NCI-H2196 (cell line): ENCODE data around the gene ENTPD6.

ENCODE experiments used
- DNase-seq: peaks from one replicate; lab custom pipeline; 2025; ENCODE audit not compliant: unreplicated experiment; lab: John Stamatoyannopoulos, UW

The ENTPD6 gene

DNA sequence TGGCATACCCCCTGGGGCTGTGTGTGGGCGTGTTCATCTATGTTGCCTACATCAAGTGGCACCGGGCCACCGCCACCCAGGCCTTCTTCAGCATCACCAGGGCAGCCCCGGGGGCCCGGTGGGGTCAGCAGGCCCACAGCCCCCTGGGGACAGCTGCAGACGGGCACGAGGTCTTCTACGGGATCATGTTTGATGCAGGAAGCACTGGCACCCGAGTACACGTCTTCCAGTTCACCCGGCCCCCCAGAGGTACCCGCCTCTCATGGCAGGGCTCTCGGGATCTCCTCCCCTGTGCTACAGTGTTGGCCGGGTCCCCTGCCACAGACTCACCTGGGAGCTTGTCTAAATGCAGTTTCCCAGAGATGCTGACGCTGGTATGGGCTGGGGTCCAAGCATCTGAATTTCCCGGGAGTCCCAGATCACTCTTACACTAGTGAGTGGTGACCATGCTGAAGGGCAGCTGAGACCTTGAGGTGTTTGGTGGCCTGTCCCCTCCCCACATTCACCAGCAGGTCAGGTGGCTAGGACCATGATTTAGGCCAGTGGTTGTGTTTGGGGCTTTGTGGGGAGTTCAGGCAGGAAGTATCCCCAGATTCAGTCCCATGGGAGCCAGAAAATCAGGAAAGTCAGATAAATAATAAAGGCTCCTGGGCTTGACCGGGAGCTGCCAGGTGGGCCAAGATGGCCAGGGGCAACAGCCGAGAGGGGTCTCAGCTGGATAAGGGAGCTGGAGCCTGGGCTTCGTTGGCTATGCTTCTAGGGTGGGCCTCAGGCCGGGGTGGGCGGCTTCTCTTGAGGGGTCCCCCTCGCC is 11.8 kb downstream of the ENTPD6 start:
- no peak for DNase-seq

DNA sequence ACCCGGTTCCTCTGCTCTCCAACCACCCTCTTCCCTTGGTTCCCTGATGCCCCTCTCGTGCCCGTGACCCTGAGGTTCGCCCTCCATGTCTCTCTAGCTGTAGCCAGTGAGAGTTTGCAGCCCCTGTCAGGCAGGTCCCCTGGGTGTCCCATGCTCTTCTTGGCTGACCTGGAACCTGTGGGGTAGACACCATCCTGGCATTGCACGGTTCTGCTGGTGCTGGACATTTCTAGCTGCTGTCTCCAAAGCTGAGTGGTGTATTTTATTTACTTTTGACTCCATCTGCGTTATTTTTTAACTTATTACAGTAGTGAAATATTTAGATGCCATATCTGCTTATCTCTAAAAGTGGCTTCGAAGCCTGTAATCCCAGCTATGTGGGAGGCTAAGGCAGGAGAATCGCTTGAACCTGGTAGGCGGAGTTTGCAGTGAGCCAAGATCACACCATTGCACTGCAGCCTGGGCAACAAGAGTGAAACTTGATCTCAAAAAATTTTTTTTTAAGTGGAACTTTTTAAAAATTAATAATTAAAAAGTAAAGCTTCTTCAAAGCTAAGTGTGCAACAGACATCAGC is 12.5 kb downstream of the ENTPD6 start:
- no peak for DNase-seq

DNA sequence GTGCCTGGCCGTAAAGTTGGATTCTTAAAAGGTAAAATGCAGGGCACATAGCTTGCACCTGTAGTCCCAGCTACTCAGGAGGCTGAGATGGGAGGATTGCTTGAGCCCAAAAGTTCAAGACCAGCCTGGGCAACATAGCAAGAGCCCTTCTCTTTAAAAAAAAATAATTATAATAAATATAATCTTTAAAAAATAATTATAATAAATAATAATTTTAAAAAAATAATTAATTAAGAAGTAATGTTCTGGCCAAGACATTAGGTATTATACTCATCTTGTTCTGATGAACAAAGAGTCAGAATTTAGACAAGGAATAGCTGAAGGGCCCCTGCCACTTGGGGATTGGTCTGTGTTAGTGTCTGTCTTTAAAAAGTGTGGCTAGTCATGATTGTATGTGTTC is 13.9 kb downstream of the ENTPD6 start:
- no peak for DNase-seq

GRCh38 chr20:25209911-25210310 is 14.4 kb downstream of the ENTPD6 start:
- DNase-seq, result no peak

DNA sequence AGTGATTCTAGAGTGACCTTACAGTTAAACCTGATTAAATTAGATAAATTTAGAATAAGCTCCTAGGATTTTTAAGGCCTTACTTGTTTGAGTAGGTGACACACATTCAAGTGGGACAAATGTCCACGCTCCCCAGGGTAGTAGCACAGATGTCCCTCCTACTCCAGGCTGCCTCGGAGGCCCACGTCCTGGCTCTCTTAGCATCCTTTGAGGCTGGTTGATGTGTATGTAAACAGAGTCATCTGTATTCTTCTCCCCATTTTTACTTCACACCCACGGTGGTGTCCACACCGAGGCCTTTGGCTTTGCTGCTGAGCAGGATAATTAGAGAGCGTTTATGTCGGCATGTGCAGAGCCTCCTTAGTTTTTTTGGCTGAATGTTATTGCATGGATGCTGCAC is 15.8 kb downstream of the ENTPD6 start:
- no peak for DNase-seq

DNA sequence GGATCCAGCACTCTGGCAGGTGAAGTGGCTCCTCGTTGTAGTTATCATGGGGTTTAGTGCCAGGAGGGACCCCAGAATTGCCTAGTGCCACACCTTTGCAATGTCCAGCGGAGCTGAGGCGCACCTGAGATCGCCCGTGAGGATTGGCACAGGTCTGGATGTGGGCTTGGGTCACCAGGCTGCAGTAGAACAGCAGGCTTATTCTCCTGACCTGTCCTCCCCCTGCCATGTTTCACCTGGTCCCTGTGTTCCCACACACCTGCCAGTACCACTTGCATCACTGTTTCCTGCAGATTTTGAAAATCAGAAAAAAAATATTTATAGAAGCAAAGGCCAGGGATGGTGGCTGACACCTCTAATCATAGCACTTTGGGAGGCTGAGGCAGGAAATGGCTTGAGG is 16.7 kb downstream of the ENTPD6 start:
- DNase-seq, result no peak

DNA sequence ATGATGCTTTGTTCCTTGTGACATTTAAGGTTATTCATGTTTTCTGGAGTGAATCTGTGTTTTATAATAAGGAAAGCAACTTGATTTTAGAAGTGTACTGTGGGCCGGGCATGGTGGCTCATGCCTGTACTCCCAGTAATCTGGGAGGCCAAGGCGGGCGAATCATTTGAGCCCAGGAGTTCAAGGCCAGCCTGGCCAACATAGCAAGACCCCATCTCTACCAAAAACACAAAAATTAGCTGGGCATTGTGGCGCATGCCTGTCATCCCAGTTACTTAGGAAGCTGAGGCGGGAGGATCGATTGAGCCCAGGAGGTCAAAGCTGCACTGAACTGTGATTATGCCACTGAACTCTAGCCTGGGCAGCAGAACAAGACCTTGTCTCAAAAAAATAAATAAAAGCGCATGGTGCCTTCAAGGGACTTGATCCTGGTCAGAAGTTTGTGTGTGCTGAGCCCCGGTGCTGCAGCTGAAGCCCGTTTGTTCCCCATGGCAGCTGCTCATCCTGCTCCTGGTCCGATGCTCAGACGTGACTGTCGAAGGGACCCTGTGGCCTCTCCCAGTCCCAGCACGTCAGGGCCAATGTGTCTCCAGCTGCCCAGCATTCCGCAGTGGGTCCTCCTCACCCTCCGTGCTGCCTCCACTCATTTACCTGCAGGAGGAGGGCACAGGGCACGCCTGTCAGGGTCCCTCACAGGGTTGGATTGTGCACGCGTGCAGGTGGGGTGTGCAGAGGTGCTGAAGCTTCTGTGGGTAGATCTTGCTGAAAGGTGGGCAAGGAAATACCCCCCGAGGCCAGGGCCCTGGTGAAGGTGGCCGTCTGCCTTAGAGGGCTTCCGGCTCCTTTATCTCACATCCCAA is 18.3 kb downstream of the ENTPD6 start:
- DNase-seq, result no peak

- DNase-seq, result no peak
Observed at GRCh38 chr20:25214426-25214790, 18.9 kb downstream of the ENTPD6 start.

DNA sequence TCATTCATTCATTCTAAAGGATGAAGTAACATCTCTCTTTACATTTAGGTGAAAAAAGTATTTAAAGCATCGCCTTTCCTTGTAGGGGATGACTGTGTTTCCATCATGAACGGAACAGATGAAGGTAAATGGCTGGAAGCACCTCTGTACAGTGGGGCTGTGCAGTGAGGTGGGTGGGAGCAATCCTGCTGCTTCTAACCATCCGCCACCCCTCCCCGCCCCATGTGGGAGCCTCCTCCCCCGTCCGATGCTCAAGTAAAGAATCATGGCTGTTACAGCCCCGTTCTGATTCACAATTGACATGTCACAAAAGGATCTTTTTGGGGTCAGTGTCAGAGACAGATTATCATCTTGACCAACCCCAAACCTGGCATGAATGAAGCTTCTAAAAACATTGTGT is 19.3 kb downstream of the ENTPD6 start:
- no peak for DNase-seq

DNA sequence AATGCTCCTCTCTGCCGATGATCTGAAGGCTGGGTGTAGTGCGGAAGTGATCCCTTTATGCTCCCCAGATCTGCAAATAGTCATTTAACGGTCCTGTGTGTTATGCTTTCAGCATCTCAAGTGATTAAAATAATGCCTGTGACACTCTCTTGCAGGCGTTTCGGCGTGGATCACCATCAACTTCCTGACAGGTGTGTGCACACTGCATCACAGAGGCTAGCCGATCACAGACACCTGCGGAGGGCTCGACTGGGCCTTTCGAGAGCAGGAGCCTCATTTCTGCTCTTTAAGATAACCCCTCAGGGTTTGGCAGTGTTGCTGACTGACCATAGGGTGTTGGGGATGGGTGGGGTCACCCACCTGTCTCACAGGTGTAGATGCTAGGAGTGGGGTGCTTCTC is 20.0 kb downstream of the ENTPD6 start:
- no peak for DNase-seq

DNA sequence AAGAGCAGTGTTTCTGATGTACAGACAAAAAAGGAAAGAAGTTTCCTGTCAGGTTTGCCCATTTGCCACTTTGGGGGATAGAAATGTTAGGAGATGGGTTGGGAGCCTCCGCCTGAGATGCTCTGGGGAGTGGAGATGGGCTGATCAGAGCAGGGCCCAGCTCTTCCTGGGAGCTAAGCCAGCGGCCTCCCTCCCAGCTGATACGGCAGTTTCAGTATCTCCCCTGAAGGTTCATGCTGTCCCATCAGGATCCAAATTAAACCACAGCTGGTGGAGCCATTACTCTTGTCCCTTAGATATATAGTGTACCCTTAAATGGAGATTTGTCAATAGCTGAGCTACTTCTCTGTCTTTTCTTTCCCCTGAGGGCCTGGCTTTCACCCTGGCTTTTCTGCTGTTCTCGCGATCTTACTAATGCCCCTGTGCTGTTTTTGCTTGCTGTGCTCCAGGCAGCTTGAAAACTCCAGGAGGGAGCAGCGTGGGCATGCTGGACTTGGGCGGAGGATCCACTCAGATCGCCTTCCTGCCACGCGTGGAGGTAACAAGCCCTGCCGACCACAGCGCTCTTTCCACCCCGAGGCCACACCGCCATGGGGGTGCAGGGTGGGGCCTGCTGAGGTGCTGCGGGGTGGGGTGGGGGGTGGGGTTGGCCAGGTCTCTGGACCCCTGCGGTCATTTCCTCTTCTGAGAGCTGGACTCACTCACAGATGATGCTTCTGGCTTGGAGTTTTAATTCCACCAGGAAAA is 20.9 kb downstream of the ENTPD6 start:
- no peak for DNase-seq

DNA sequence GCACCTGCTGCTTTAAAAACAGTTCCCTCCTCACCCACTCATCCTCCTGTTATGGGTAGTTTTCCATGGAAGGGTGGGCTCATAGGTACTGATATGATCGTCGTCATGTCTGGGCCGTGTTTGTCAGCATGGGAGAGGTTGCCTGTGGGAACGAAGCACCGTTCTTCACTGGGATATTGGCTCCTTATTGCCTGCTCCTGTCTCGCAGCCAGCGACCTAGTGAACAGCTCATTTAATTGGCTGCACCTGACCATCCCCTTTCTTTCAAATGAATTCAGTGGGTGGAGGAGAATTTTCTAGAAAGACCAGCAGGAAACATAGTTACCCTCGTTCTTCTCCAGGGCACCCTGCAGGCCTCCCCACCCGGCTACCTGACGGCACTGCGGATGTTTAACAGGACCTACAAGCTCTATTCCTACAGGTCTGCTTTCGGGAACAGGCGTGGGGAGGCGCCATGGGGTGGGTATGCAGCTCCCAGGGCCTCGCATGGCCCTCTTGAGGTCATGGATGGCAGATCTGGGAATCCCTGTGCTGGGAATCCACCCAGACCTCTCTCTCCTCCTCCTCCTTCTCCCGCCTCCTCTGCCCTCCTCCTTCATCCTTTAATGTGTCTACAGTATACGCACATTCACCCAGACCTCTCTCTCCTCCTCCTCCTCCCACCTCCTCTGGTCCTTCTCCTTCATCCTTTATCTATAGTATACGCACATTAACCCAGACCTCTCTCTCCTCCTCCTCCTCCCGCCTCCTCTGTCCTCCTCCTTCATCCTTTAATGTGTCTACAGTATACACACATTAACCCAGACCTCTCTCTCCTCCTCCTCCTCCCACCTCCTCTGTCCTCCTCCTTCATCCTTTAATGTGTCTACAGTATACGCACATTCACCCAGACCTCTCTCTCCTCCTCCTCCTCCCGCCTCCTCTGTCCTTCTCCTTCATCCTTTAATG is 21.9 kb downstream of the ENTPD6 start:
- no peak for DNase-seq

DNA sequence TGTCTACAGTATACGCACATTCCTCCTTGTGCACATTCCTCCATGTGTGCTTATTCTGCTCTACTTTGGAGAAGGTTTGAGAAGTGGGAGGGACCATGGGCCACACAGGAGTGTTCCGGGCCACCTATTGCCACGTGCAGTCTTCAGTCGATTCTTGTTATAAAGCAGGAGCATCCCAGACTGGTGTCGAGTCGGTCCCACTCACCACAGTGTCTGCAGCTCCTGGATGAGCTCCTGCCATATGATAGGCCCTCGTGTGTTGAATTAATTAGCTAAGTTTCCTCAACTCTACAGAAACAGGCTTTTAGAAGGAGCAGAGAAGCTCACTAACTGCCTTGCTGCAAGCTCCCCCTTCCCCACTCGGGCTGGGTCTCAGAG is 22.6 kb downstream of the ENTPD6 start:
- DNase-seq, result no peak

DNA sequence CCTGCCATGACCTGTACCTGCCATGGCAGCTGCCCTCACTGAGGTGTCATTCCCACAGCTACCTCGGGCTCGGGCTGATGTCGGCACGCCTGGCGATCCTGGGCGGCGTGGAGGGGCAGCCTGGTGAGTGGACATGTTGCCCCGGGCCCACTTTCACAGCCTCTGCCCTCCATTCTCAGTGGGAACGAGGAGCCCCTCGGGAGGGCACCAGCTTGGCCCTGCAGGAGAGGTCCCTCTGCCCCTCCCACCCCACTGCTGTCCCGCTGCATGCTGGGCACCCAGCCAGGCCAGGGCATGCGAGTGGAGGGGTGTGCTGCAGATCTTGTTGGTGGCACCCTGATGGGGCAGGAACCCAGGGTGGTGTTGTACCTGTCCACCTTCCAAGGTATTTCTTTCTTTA is 23.0 kb downstream of the ENTPD6 start:
- DNase-seq, result no peak

DNA sequence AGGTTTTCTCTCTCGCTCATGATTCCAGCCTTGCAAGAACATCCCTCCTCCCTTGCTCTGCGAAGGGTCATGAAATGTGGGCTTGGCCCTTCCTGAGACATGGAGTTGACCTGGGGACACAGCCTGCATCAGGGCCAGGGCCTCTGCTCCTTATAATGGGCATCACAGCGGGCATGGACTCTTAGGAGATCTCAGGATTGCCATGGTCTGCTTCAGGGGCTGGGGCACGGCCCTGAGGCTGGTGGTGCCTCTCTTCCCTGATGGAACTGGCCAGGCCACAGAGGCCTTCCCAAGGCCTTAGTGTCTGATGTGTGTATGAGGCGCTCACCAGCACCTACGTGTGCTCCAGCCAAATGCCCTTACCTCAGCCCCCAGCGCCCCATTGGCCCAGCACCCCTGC is 23.9 kb downstream of the ENTPD6 start:
- no peak for DNase-seq

DNA sequence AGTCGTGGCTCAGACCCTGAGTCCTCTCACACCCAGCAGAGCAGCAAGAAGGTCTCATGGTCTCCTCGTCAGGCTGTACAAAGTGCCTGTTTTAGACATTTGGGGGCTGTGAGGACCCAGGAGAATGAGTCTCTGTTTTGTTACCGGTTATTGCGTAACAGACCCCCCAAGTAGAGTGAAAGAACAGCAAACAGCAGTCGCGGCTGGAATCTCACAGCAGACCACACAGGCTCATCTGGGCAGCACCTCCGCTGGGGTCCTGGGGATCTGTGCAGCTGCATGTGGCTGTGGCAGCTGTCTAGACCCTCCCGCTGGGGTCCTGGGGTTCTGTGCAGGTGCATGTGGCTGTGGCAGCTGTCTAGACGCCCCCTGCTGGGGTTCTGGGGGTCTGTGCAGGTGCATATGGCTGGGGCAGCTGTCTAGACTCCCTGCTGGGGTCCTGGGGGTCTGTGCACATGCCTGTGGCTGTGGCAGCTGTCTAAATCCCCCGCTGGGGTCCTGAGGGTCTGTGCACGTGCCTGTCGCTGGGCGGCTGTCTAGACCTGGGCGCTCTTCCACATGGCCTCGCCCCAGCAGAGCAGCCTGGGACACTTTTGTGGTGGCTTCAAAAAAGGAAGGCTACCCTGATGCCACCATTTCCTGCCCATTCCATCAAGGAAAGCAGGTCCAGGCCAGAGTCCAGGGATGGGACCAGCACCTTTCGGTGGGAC is 24.7 kb downstream of the ENTPD6 start:
- DNase-seq, result no peak

- peak; percentile 55 for DNase-seq
Observed at GRCh38 chr20:25220810-25221591, 25.5 kb downstream of the ENTPD6 start.

DNA sequence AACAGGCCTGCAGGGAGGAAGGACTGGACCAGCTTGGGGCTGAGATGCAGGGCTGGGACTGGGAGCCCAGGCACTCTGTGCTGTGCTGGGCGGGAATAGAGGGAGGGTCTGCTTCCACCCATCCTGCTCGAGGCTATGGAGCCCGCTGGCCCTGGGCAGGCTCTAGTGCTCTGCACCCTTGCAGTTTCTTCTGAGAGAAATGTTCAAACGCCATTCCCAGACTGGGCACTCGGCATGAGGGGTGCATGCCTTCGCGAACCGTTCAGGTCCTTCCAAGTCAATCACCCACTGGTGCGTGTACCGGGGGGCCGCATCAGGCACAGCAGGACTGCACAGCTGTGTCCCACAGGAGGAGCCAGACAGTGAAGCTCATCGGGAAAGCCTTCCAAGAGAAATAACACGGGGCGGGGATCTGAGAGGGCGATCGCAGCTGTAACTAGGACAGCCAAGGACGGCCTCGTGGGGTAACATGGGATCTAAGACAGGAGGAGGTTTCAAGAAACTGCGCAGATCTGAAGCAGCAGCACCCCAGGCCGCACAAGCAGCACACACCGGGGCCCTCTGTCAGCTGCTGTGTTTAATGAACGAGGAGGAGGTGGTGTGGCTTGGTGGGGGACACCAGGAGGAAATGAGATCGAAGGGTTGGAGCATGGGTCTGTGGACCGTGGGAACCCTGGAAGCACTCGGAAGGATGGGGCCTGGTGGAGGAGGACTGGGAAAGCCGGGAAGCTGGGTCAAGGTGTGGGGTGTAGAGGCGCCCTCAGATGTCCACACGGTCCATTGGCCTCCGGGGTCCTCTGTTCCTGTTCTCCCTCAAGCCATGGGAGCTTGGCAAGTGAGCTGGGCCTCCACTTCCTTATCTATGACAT is 26.3 kb downstream of the ENTPD6 start:
- no peak for DNase-seq
